Endodermal cell (in vitro differentiated cells): ENCODE results near the gene GRIN2A. TPM values are rescaled to one million over a fixed set of nuclear protein-coding genes. Genes with fewer than 3 reads are reported as not detected.

ENCODE experiments used
- DNase-seq: peaks from one replicate; pipeline ENCODE4 v3.0.0-alpha.2; 2017
- H3K27ac ChIP-seq: 2 replicates; pipeline ENCODE4 v1.5.1; 2013; ENCODE audit warnings: mild to moderate bottlenecking, low read depth, low read length, moderate library complexity
- H3K27me3 ChIP-seq: 2 replicates; pipeline ENCODE4 v1.6.1; 2013; ENCODE audit warnings: mild to moderate bottlenecking, low read length, moderate library complexity; ENCODE audit not compliant: insufficient read depth, control insufficient read depth, poor library complexity, severe bottlenecking
- H3K36me3 ChIP-seq: 2 replicates; pipeline ENCODE4 v1.7.0; 2013; ENCODE audit warnings: mild to moderate bottlenecking, low read length, moderate library complexity; ENCODE audit not compliant: control insufficient read depth, insufficient read depth
- H3K4me1 ChIP-seq: one replicate; pipeline ENCODE4 v1.7.0; 2013; ENCODE audit warnings: low read length; ENCODE audit not compliant: control insufficient read depth, insufficient read depth
- H3K4me3 ChIP-seq: 2 replicates; pipeline ENCODE4 v1.5.1; 2013; ENCODE audit warnings: mild to moderate bottlenecking, low read length, moderate library complexity
- H3K9ac ChIP-seq: 2 replicates; pipeline ENCODE4 v1.6.1; 2013; ENCODE audit warnings: mild to moderate bottlenecking, low read length, moderate library complexity; ENCODE audit not compliant: poor library complexity, severe bottlenecking; ENCODE audit errors: extremely low read depth
- H3K9me3 ChIP-seq: 2 replicates; pipeline ENCODE4 v1.6.1; 2013; ENCODE audit warnings: mild to moderate bottlenecking, low read length, moderate library complexity; ENCODE audit not compliant: control insufficient read depth
- H3K27ac Mint-ChIP-seq: 2 replicates; pipeline ENCODE4 v1.8.0; 2020; ENCODE audit warnings: mixed read lengths
- H3K27me3 Mint-ChIP-seq: 2 replicates; pipeline ENCODE4 v1.8.0; 2021; ENCODE audit warnings: mild to moderate bottlenecking, mixed read lengths; ENCODE audit not compliant: insufficient read depth
- H3K36me3 Mint-ChIP-seq: 2 replicates; pipeline ENCODE4 v1.8.0; 2020; ENCODE audit warnings: low read depth, mixed read lengths
- H3K4me1 Mint-ChIP-seq: 2 replicates; pipeline ENCODE4 v1.8.0; 2020; ENCODE audit warnings: mixed read lengths
- H3K4me3 Mint-ChIP-seq: 2 replicates; pipeline ENCODE4 v1.8.0; 2020; ENCODE audit warnings: mild to moderate bottlenecking, moderate library complexity, mixed read lengths
- H3K9me3 Mint-ChIP-seq: 2 replicates; pipeline ENCODE4 v1.8.0; 2020; ENCODE audit warnings: mild to moderate bottlenecking, mixed read lengths
- CTCF ChIP-seq: fragments of 200-600 bp; sonication (generic); conservative IDR thresholded peaks from 2 replicates; pipeline ENCODE4 v1.5.0; 2021; ENCODE audit warnings: antibody characterized with exemption, mild to moderate bottlenecking
- WGBS, 2 experiments: methylation state at CpG; one replicate each; pipeline versions ENCODE4 v1.1.5 to v1.1.7; 2013; ENCODE audit warnings: missing lambda C conversion rate in 2 of 2, mixed read lengths in 1 of 2; ENCODE audit not compliant: insufficient coverage in 1 of 2, insufficient read length in 1 of 2; 5-methylcytosine and 5-hydroxymethylcytosine counted together
- total RNA-seq, 2 donors: library from RNA; stranded (reverse); fragmentation: NEBNext Ultra II Directional in 1 of 2; extraction: Animal tissue kit (Norgen Biotek cat#: 25700) in 1 of 2; gene quantifications; 2 replicates in 1 of 2; 3 replicates in 1 of 2; pipeline ENCODE4 v1.2.1, GENCODE V29; 2021

The GRIN2A gene
- total RNA-seq, 2 donors from 2014 or later, result 1.2 TPM

DNA sequence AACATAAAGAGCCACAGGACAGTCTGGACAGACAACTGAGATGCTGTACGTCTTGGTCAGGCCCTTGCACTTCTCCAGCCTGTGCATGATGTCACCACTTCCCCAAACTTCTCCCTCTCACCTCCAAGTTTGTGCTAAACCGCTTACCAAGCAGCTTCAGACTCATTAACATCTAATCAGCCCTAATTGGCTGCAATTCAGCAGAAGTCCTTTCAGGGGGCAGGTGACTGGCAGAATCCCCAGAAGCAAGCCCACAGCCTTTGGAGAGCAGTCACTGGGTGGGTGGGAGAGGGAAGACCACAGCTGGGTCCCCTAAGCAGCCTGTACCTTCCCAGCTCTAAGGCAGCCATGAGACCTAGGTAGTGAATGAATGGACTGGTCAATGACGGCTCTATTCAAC lies 161.4 kb downstream of the GRIN2A start:
- H3K9me3 Mint-ChIP-seq, result no peaks in the 10 kb centered on the region
- Histone ChIP-seq H3K4me1 (no peaks in the 10 kb centered on the region), H3K36me3 (no peaks in the 10 kb centered on the region), H3K9me3 (no peaks in the 10 kb centered on the region), H3K4me3 (no peak overlapping the region), H3K27me3 (peaks cover 16% of the 10 kb centered on the region), H3K9ac (no peak overlapping the region), H3K27ac (no peak overlapping the region)
- no peak for DNase-seq
- no peaks in the 10 kb centered on the region for H3K36me3 Mint-ChIP-seq
- no peak for TF ChIP-seq CTCF
- no peak overlapping the region for H3K4me3 Mint-ChIP-seq
- WGBS, 2 experiments, result 83 to 88% methylated on average over 1 to 3 of the region's 3 CpGs
- peaks cover 13% of the 10 kb centered on the region for H3K27me3 Mint-ChIP-seq
- H3K4me1 Mint-ChIP-seq, result peaks cover 10% of the 10 kb centered on the region
- H3K27ac Mint-ChIP-seq, result no peak overlapping the region

DNA sequence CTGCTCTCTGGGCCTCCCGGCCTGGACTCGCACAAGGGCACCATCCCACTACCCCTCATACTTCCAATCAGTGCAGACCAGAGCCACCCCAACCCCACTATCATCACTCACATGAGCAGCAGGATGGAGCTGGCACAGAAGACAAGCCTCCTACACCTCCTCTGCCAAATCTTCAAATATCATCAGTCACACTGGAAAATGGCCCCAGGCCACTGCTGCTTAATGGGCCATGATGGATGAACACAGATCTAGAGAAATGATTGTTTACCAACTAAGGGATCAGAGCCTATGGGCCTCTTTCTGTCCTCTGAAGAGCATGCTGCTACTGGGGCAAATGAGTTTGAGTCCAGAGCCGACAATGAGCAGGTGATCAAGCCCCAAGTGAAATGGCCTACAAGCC lies 165.5 kb downstream of the GRIN2A start:
- no peaks in the 10 kb centered on the region for H3K9me3 ChIP-seq
- no peaks in the 10 kb centered on the region for H3K4me1 ChIP-seq
- no peaks in the 10 kb centered on the region for H3K27me3 ChIP-seq
- WGBS, 2 experiments, result 81% methylated on average over 3 of the region's 3 CpGs; no CpG with 5 or more reads in 1 of the 2 experiments
- no peaks in the 10 kb centered on the region for H3K9me3 Mint-ChIP-seq
- H3K4me1 Mint-ChIP-seq, result peaks cover 10% of the 10 kb centered on the region
- H3K27ac ChIP-seq, result no peak overlapping the region
- H3K9ac ChIP-seq, result no peak overlapping the region
- no peak overlapping the region for H3K4me3 ChIP-seq
- no peak for TF ChIP-seq CTCF
- H3K27me3 Mint-ChIP-seq, result peaks cover 3% of the 10 kb centered on the region
- H3K36me3 Mint-ChIP-seq, result no peaks in the 10 kb centered on the region
- DNase-seq, result no peak
- H3K27ac Mint-ChIP-seq, result no peak overlapping the region
- no peak overlapping the region for H3K4me3 Mint-ChIP-seq
- H3K36me3 ChIP-seq, result no peaks in the 10 kb centered on the region

GRCh38 chr16:10015397-10015796 lies 166.8 kb downstream of the GRIN2A start:
- H3K4me1 ChIP-seq, result no peaks in the 10 kb centered on the region
- Mint-ChIP-seq H3K27me3 (peaks cover 2% of the 10 kb centered on the region), H3K4me1 (peaks cover 8% of the 10 kb centered on the region), H3K9me3 (no peaks in the 10 kb centered on the region), H3K36me3 (no peaks in the 10 kb centered on the region), H3K4me3 (no peak overlapping the region), H3K27ac (no peak overlapping the region)
- no peak for TF ChIP-seq CTCF
- no peak overlapping the region for H3K9ac ChIP-seq
- H3K9me3 ChIP-seq, result no peaks in the 10 kb centered on the region
- H3K27ac ChIP-seq, result no peak overlapping the region
- H3K36me3 ChIP-seq, result no peaks in the 10 kb centered on the region
- WGBS, 2 experiments, result 94 to 97% methylated on average over 2 to 3 of the region's 3 CpGs
- no peaks in the 10 kb centered on the region for H3K27me3 ChIP-seq
- H3K4me3 ChIP-seq, result no peak overlapping the region
- no peak for DNase-seq
